Activated CD4-positive, alpha-beta memory T cell treated with anti-CD3 and anti-CD28 coated beads for 36 hours (primary cell): Measurements from ENCODE around the gene PPIL1. TPM values are rescaled to one million over a fixed set of nuclear protein-coding genes. Genes with fewer than 3 reads are reported as not detected.

Source experiments
- CTCF ChIA-PET: fragments of 350-600 bp; sonication (Branson Sonifier 250); formaldehyde crosslinking; loops from one replicate; lab custom pipeline; 2021; ENCODE audit warnings: antibody characterized with exemption, inconsistent platforms; lab: Charles Lee
- POLR2A ChIA-PET: fragments of 350-600 bp; sonication (Branson Sonifier 250); formaldehyde crosslinking; loops from one replicate; lab custom pipeline; 2021; ENCODE audit warnings: antibody characterized with exemption; lab: Charles Lee
- DNase-seq: peaks from one replicate; pipeline ENCODE4 v3.0.0-alpha.2; 2020
- H3K27ac Mint-ChIP-seq: one replicate; pipeline ENCODE4 v1.8.0; 2021; ENCODE audit warnings: mixed read lengths
- H3K27me3 Mint-ChIP-seq: one replicate; pipeline ENCODE4 v1.8.0; 2021; ENCODE audit warnings: mixed read lengths
- H3K36me3 Mint-ChIP-seq: one replicate; pipeline ENCODE4 v1.8.0; 2021; ENCODE audit warnings: mixed read lengths
- H3K4me1 Mint-ChIP-seq: one replicate; pipeline ENCODE4 v1.8.0; 2021; ENCODE audit warnings: low read depth, mixed read lengths
- H3K4me3 Mint-ChIP-seq: one replicate; pipeline ENCODE4 v1.8.0; 2021; ENCODE audit warnings: mild to moderate bottlenecking, mixed read lengths
- H3K9me3 Mint-ChIP-seq: one replicate; pipeline ENCODE4 v1.8.0; 2021; ENCODE audit warnings: mixed read lengths
- intact Hi-C: fragments of 100-400 bp; cut with micrococcal nuclease; formaldehyde crosslinking; loops from one replicate; pipeline ENCODE4 v1.15.1; 2023
- total RNA-seq, 2 experiments: library from RNA; stranded (reverse); gene quantifications; one replicate each; pipeline ENCODE4 v1.2.3, GENCODE V29; 2021

The PPIL1 gene
- total RNA-seq, 2 experiments from 2014 or later, result 38.5 to 40.6 TPM

GRCh38 chr6:36865835-36866234, 8.8 kb downstream of the PPIL1 start:
- no peaks in the 10 kb centered on the region for H3K9me3 Mint-ChIP-seq
- H3K27me3 Mint-ChIP-seq, result no peaks in the 10 kb centered on the region
- peaks cover 69% of the 10 kb centered on the region for H3K4me1 Mint-ChIP-seq
- H3K36me3 Mint-ChIP-seq, result peaks cover 64% of the 10 kb centered on the region
- no peak overlapping the region for H3K4me3 Mint-ChIP-seq
- no peak for DNase-seq
- peak overlapping the region; percentile 15 for H3K27ac Mint-ChIP-seq
- POLR2A ChIA-PET, result interaction anchor here (1.5 kb wide), 1 partner anchor 9 kb away, joined by 5 read pairs; the partner anchor contains the start of gene PPIL1
- CTCF ChIA-PET, result interaction anchor here (0.7 to 5.1 kb wide), 5 partner anchors 10 to 152 kb away, joined by 3 to 41 read pairs (median 3); partner anchors contain the start of gene C6orf89
- intact Hi-C loops, result no loop called here

- peaks cover 56% of the 10 kb centered on the region for H3K4me1 Mint-ChIP-seq
- ChIA-PET POLR2A (no interaction called here), CTCF (interaction anchor here (1.2 to 5.1 kb wide), 4 partner anchors 10 to 154 kb away, joined by 3 to 41 read pairs (median 3); no protein-coding TSS in a partner anchor)
- H3K4me3 Mint-ChIP-seq, result no peak overlapping the region
- DNase-seq, result no peak
- no peak overlapping the region for H3K27ac Mint-ChIP-seq
- H3K9me3 Mint-ChIP-seq, result no peaks in the 10 kb centered on the region
- intact Hi-C loops, result no loop called here
- H3K27me3 Mint-ChIP-seq, result no peaks in the 10 kb centered on the region
- H3K36me3 Mint-ChIP-seq, result peaks cover 53% of the 10 kb centered on the region
Observed at GRCh38 chr6:36863670-36864540, 10.7 kb downstream of the PPIL1 start.

GRCh38 chr6:36862848-36863382, 11.7 kb downstream of the PPIL1 start:
- Mint-ChIP-seq H3K4me1 (peaks cover 50% of the 10 kb centered on the region), H3K27ac (peak overlapping the region; percentile 3), H3K27me3 (no peaks in the 10 kb centered on the region), H3K36me3 (peaks cover 49% of the 10 kb centered on the region), H3K4me3 (no peak overlapping the region), H3K9me3 (no peaks in the 10 kb centered on the region)
- DNase-seq, result no peak
- ChIA-PET CTCF (interaction anchor here (1.2 to 5.1 kb wide), 3 partner anchors 11 to 155 kb away, joined by 3 to 41 read pairs (median 3); no protein-coding TSS in a partner anchor), POLR2A (no interaction called here)
- intact Hi-C loops, result no loop called here

GRCh38 chr6:36862164-36862847, 12.3 kb downstream of the PPIL1 start:
- Mint-ChIP-seq H3K4me3 (no peak overlapping the region), H3K4me1 (peaks cover 44% of the 10 kb centered on the region), H3K27me3 (no peaks in the 10 kb centered on the region), H3K36me3 (peaks cover 43% of the 10 kb centered on the region), H3K9me3 (no peaks in the 10 kb centered on the region), H3K27ac (peak overlapping the region; percentile 75)
- intact Hi-C loops, result no loop called here
- CTCF ChIA-PET, result interaction anchor here (5.1 kb wide), 1 partner anchor 11 kb away, joined by 41 read pairs; no protein-coding TSS in a partner anchor
- DNase-seq, result peak; percentile 27
- POLR2A ChIA-PET, result no interaction called here

GRCh38 chr6:36860126-36860525, 14.5 kb downstream of the PPIL1 start:
- H3K27me3 Mint-ChIP-seq, result no peaks in the 10 kb centered on the region
- intact Hi-C loops, result no loop called here
- H3K27ac Mint-ChIP-seq, result no peak overlapping the region
- H3K36me3 Mint-ChIP-seq, result peaks cover 47% of the 10 kb centered on the region
- no peak overlapping the region for H3K4me3 Mint-ChIP-seq
- DNase-seq, result no peak
- POLR2A ChIA-PET, result no interaction called here
- H3K4me1 Mint-ChIP-seq, result peaks cover 24% of the 10 kb centered on the region
- CTCF ChIA-PET, result interaction anchor here (0.7 to 1.9 kb wide), 4 partner anchors 9 to 158 kb away, joined by 3 to 6 read pairs (median 4); no protein-coding TSS in a partner anchor
- no peaks in the 10 kb centered on the region for H3K9me3 Mint-ChIP-seq

- no peak overlapping the region for H3K27ac Mint-ChIP-seq
- DNase-seq, result no peak
- H3K9me3 Mint-ChIP-seq, result no peaks in the 10 kb centered on the region
- peaks cover 41% of the 10 kb centered on the region for H3K36me3 Mint-ChIP-seq
- no peaks in the 10 kb centered on the region for H3K27me3 Mint-ChIP-seq
- ChIA-PET CTCF (no interaction called here), POLR2A (no interaction called here)
- peaks cover 15% of the 10 kb centered on the region for H3K4me1 Mint-ChIP-seq
- intact Hi-C loops, result no loop called here
- no peak overlapping the region for H3K4me3 Mint-ChIP-seq
Observed at GRCh38 chr6:36858407-36858981, 16.1 kb downstream of the PPIL1 start.

- Mint-ChIP-seq H3K9me3 (no peaks in the 10 kb centered on the region), H3K4me3 (no peak overlapping the region), H3K36me3 (peaks cover 39% of the 10 kb centered on the region), H3K4me1 (peaks cover 4% of the 10 kb centered on the region), H3K27ac (no peak overlapping the region), H3K27me3 (no peaks in the 10 kb centered on the region)
- intact Hi-C loops, result no loop called here
- POLR2A ChIA-PET, result no interaction called here
- CTCF ChIA-PET, result interaction anchor here (1.1 kb wide), 1 partner anchor 92 kb away, joined by 3 read pairs; no protein-coding TSS in a partner anchor
- no peak for DNase-seq
Observed at GRCh38 chr6:36857325-36857724, 17.3 kb downstream of the PPIL1 start.

GRCh38 chr6:36856277-36856676, 18.3 kb downstream of the PPIL1 start:
- Mint-ChIP-seq H3K27me3 (no peaks in the 10 kb centered on the region), H3K4me3 (no peak overlapping the region), H3K4me1 (peaks cover 4% of the 10 kb centered on the region), H3K36me3 (peaks cover 47% of the 10 kb centered on the region), H3K27ac (no peak overlapping the region), H3K9me3 (peaks cover 1% of the 10 kb centered on the region)
- ChIA-PET POLR2A (no interaction called here), CTCF (interaction anchor here (1.1 kb wide), 1 partner anchor 90 kb away, joined by 3 read pairs; no protein-coding TSS in a partner anchor)
- intact Hi-C loops, result no loop called here
- DNase-seq, result no peak

- Mint-ChIP-seq H3K27me3 (no peaks in the 10 kb centered on the region), H3K4me3 (no peak overlapping the region), H3K9me3 (peaks cover 6% of the 10 kb centered on the region), H3K27ac (no peak overlapping the region), H3K36me3 (peaks cover 50% of the 10 kb centered on the region), H3K4me1 (peaks cover 2% of the 10 kb centered on the region)
- no peak for DNase-seq
- ChIA-PET CTCF (no interaction called here), POLR2A (no interaction called here)
- intact Hi-C loops, result no loop called here
Observed at GRCh38 chr6:36855750-36856149, 18.9 kb downstream of the PPIL1 start.

- no peaks in the 10 kb centered on the region for H3K4me1 Mint-ChIP-seq
- H3K27ac Mint-ChIP-seq, result no peak overlapping the region
- peaks cover 13% of the 10 kb centered on the region for H3K9me3 Mint-ChIP-seq
- DNase-seq, result no peak
- CTCF ChIA-PET, result interaction anchor here (1.1 to 5.2 kb wide), 9 partner anchors 11 to 165 kb away, joined by 4 to 74 read pairs (median 19); partner anchors contain the start of gene PPIL1
- H3K36me3 Mint-ChIP-seq, result peaks cover 54% of the 10 kb centered on the region
- H3K4me3 Mint-ChIP-seq, result no peak overlapping the region
- intact Hi-C loops, result no loop called here
- POLR2A ChIA-PET, result no interaction called here
- H3K27me3 Mint-ChIP-seq, result no peaks in the 10 kb centered on the region
Observed at GRCh38 chr6:36853325-36853724, 21.3 kb downstream of the PPIL1 start.

- H3K4me3 Mint-ChIP-seq, result no peak overlapping the region
- ChIA-PET POLR2A (no interaction called here), CTCF (interaction anchor here (1.0 to 5.2 kb wide), 13 partner anchors 9 to 700 kb away, joined by 3 to 74 read pairs (median 10); partner anchors contain the start of gene PPIL1)
- peaks cover 13% of the 10 kb centered on the region for H3K9me3 Mint-ChIP-seq
- no peak overlapping the region for H3K27ac Mint-ChIP-seq
- H3K4me1 Mint-ChIP-seq, result no peaks in the 10 kb centered on the region
- DNase-seq, result no peak
- intact Hi-C loops, result no loop called here
- H3K36me3 Mint-ChIP-seq, result peaks cover 54% of the 10 kb centered on the region
- no peaks in the 10 kb centered on the region for H3K27me3 Mint-ChIP-seq
Observed at GRCh38 chr6:36852481-36853147, 22.0 kb downstream of the PPIL1 start.
